PC-3 (cell line): Measurements from ENCODE around the gene POLR2H. TPM values are rescaled to one million over a fixed set of nuclear protein-coding genes. Genes with fewer than 3 reads are reported as not detected.

Experiments used
- ATAC-seq: fragments of 200-7000 bp; cut with Tn5 transposase; 2 replicates; pipeline ENCODE4 v1.9.1; 2020; ENCODE audit warnings: mild to moderate bottlenecking, moderate library complexity
- BruUV-seq: library from RNA; stranded (reverse); fragments of 400-500 nt; replicated peaks from 2 replicates; lab custom pipeline; 2021; lab: Mats Ljungman, UMichigan
- CTCF ChIA-PET: fragments of 300-600 bp; sonication (Branson Sonifier 250); formaldehyde crosslinking; loops from one replicate; lab custom pipeline; 2022; ENCODE audit warnings: antibody characterized with exemption; lab: Charles Lee
- POLR2A ChIA-PET: fragments of 300-600 bp; sonication (Branson Sonifier 250); formaldehyde crosslinking; loops from one replicate; lab custom pipeline; 2022; ENCODE audit warnings: antibody characterized with exemption; ENCODE audit not compliant: unreplicated experiment; lab: Charles Lee
- DNase-seq: peaks from one replicate; pipeline ENCODE4 v3.0.0-alpha.2; 2015
- H2AFZ ChIP-seq: fragments of 300-600 bp; sonication (generic); 2 replicates; pipeline ENCODE4 v1.6.0; 2016; ENCODE audit warnings: antibody characterized with exemption, low read length
- H3F3A ChIP-seq: fragments of 300-600 bp; sonication (generic); one replicate; pipeline ENCODE4 v1.6.0; 2017; ENCODE audit warnings: antibody characterized with exemption, low read length, control low read depth, mild to moderate bottlenecking; ENCODE audit not compliant: unreplicated experiment
- H3K27ac ChIP-seq: fragments of 300-600 bp; sonication (generic); 2 replicates; pipeline ENCODE4 v1.5.1; 2016; ENCODE audit warnings: mild to moderate bottlenecking, low read length
- H3K27me3 ChIP-seq: fragments of 300-600 bp; sonication (generic); 2 replicates; pipeline ENCODE4 v1.6.1; 2016; ENCODE audit warnings: low read length, mixed read lengths
- H3K36me3 ChIP-seq: fragments of 300-600 bp; sonication (generic); 2 replicates; pipeline ENCODE4 v1.6.1; 2016; ENCODE audit warnings: low read depth, mixed run types, low read length, mixed read lengths
- H3K4me1 ChIP-seq: fragments of 300-600 bp; sonication (generic); 2 replicates; pipeline ENCODE4 v1.5.1; 2016; ENCODE audit warnings: low read length; ENCODE audit not compliant: insufficient read depth
- H3K4me2 ChIP-seq: fragments of 300-600 bp; sonication (generic); 2 replicates; pipeline ENCODE4 v1.6.0; 2016; ENCODE audit warnings: low read length
- H3K4me3 ChIP-seq: fragments of 300-600 bp; sonication (generic); 2 replicates; pipeline ENCODE4 v1.5.1; 2016; ENCODE audit warnings: mild to moderate bottlenecking, low read length, mixed read lengths
- H3K79me2 ChIP-seq: fragments of 300-600 bp; sonication (generic); 2 replicates; pipeline ENCODE4 v1.6.1; 2017; ENCODE audit warnings: low read length, mixed read lengths
- H3K9ac ChIP-seq: fragments of 300-600 bp; sonication (generic); 2 replicates; pipeline ENCODE4 v1.6.0; 2016; ENCODE audit warnings: mild to moderate bottlenecking, low read length
- H3K9me2 ChIP-seq: fragments of 300-600 bp; sonication (generic); replicated peaks from 2 replicates; pipeline ENCODE4 v1.6.1; 2016; ENCODE audit warnings: mixed run types, low read length, mixed read lengths
- H3K9me3 ChIP-seq: fragments of 300-600 bp; sonication (generic); 2 replicates; pipeline ENCODE4 v1.6.1; 2016; ENCODE audit warnings: low read length, mixed read lengths
- H4K20me1 ChIP-seq: fragments of 300-600 bp; sonication (generic); 2 replicates; pipeline ENCODE4 v1.6.1; 2016; ENCODE audit warnings: low read length, mixed read lengths
- CTCF ChIP-seq: fragments of 300-600 bp; sonication (generic); conservative IDR thresholded peaks from 2 replicates; pipeline ENCODE4 v1.5.1; 2017; ENCODE audit warnings: antibody characterized with exemption, low read depth, mild to moderate bottlenecking, low read length
- EZH2 ChIP-seq: fragments of 300-600 bp; sonication (generic); IDR thresholded peaks from one replicate; pipeline ENCODE4 v1.6.1; 2017; ENCODE audit warnings: antibody characterized with exemption, mild to moderate bottlenecking, low read length; ENCODE audit not compliant: unreplicated experiment
- EZH2phosphoT487 ChIP-seq: fragments of 300-600 bp; sonication (generic); IDR thresholded peaks from 2 replicates; pipeline ENCODE4 v1.6.1; 2018; ENCODE audit warnings: mild to moderate bottlenecking, antibody characterized with exemption, low read length, borderline replicate concordance
- intact Hi-C: fragments of 100-400 bp; cut with micrococcal nuclease; formaldehyde crosslinking; loops from 2 replicates; pipeline ENCODE4 v1.9.0; 2023
- total RNA-seq: library from RNA; depleted of rRNA; stranded (reverse); fragments of >200 nt; gene quantifications from 2 replicates; pipeline ENCODE4 v1.2.3, GENCODE V29; 2014

The POLR2H gene
- total RNA-seq, 1 experiment from 2014 or later = 193 TPM

- no peak overlapping the region for H3K9ac ChIP-seq
- peaks cover 40% of the 10 kb centered on the region for H3K27me3 ChIP-seq
- no peaks in the 10 kb centered on the region for H3K79me2 ChIP-seq
- H3F3A ChIP-seq = no peaks in the 10 kb centered on the region
- CTCF ChIA-PET = interaction anchor here (0.6 to 1.2 kb wide), 2 partner anchors 28 to 349 kb away, joined by 4 to 19 read pairs; no protein-coding TSS in a partner anchor
- no peak overlapping the region for H2AFZ ChIP-seq
- H3K36me3 ChIP-seq = no peaks in the 10 kb centered on the region
- no peaks in the 10 kb centered on the region for H3K4me1 ChIP-seq
- no peak overlapping the region for H3K27ac ChIP-seq
- no TSS peak for BruUV-seq
- intact Hi-C loops = no loop called here
- H3K4me2 ChIP-seq = no peak overlapping the region
- H3K9me3 ChIP-seq = no peaks in the 10 kb centered on the region
- POLR2A ChIA-PET = no interaction called here
- no peak for TF ChIP-seq CTCF
- TF ChIP-seq EZH2phosphoT487 = no peak
- no peak for TF ChIP-seq EZH2
- ATAC-seq (peak; percentile 93), DNase-seq (peak; percentile 57)
- no peaks in the 10 kb centered on the region for H4K20me1 ChIP-seq
- no peaks in the 10 kb centered on the region for H3K9me2 ChIP-seq
- no peak overlapping the region for H3K4me3 ChIP-seq
Measured at GRCh38 chr3:184399410-184399809, 37.9 kb downstream of the POLR2H start.

DNA sequence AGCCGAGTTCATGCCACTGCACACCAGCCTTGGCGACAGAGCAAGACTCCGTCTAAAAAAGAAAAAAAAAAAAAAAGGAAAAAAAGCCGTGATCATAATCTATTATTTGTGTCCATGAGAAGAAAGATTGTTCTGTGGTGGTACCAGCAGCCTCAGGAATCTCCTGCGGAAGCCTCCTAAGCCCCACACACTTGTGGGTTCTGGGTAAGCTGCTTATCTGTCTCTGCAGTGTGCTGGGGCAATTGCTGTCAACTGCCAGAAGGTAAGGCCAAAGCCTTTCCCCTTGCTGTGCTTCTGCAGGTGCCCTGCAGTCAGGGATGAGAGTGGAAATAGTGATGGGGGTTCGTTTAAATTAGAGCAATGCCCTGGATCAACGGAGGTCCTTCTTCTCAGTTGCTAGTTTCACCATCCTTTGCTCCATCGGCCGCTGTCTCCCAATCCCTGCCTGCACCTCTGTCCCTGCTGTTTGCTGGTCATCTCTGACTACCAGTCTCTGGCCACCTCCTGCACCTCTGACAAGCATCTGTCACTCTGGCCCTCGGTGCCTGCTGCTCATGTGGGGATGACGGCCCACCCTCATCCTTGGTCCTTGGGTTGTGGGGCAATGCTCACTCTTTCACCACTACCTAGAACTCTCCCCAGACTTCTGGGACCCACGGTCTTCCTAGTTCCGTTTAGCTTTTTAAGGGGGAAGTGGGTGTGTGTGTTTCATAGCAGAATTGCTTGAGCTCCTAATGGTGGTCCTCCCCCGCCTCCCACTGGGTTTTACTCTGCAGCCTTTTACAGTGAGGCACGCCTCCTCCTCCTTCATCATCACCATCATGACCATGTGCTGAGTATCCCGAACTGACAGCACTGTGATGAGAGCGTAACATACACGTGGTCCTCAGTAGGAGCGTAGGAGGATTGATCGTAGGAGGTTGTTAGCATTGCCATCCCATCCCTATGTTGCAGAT lies 43.8 kb downstream of the POLR2H start:
- BruUV-seq = no TSS peak
- no peaks in the 10 kb centered on the region for H3F3A ChIP-seq
- H3K79me2 ChIP-seq = no peaks in the 10 kb centered on the region
- ChIA-PET CTCF (interaction anchor here (0.5 kb wide), 1 partner anchor 34 kb away, joined by 3 read pairs; no protein-coding TSS in a partner anchor), POLR2A (no interaction called here)
- no peaks in the 10 kb centered on the region for H3K4me1 ChIP-seq
- H3K27ac ChIP-seq = no peak overlapping the region
- H3K36me3 ChIP-seq = no peaks in the 10 kb centered on the region
- DNase-seq (no peak), ATAC-seq (no peak)
- intact Hi-C loops = no loop called here
- H3K4me2 ChIP-seq = no peak overlapping the region
- H2AFZ ChIP-seq = no peak overlapping the region
- H3K9ac ChIP-seq = no peak overlapping the region
- TF ChIP-seq EZH2 = no peak
- TF ChIP-seq EZH2phosphoT487 = no peak
- TF ChIP-seq CTCF = no peak
- peaks cover 33% of the 10 kb centered on the region for H3K27me3 ChIP-seq
- H3K9me3 ChIP-seq = no peaks in the 10 kb centered on the region
- no peaks in the 10 kb centered on the region for H4K20me1 ChIP-seq
- H3K4me3 ChIP-seq = no peak overlapping the region
- H3K9me2 ChIP-seq = no peaks in the 10 kb centered on the region
